Endodermal cell (in vitro differentiated cells): Measurements from ENCODE around the gene RNF224. TPM values are rescaled to one million over a fixed set of nuclear protein-coding genes. Genes with fewer than 3 reads are reported as not detected.

Source experiments
- DNase-seq: peaks from one replicate; pipeline ENCODE4 v3.0.0-alpha.2; 2017
- H3K27ac ChIP-seq: 2 replicates; pipeline ENCODE4 v1.5.1; 2013; ENCODE audit warnings: mild to moderate bottlenecking, low read depth, low read length, moderate library complexity
- H3K27me3 ChIP-seq: 2 replicates; pipeline ENCODE4 v1.6.1; 2013; ENCODE audit warnings: mild to moderate bottlenecking, low read length, moderate library complexity; ENCODE audit not compliant: insufficient read depth, control insufficient read depth, poor library complexity, severe bottlenecking
- H3K36me3 ChIP-seq: 2 replicates; pipeline ENCODE4 v1.7.0; 2013; ENCODE audit warnings: mild to moderate bottlenecking, low read length, moderate library complexity; ENCODE audit not compliant: control insufficient read depth, insufficient read depth
- H3K4me1 ChIP-seq: one replicate; pipeline ENCODE4 v1.7.0; 2013; ENCODE audit warnings: low read length; ENCODE audit not compliant: control insufficient read depth, insufficient read depth
- H3K4me3 ChIP-seq: 2 replicates; pipeline ENCODE4 v1.5.1; 2013; ENCODE audit warnings: mild to moderate bottlenecking, low read length, moderate library complexity
- H3K9ac ChIP-seq: 2 replicates; pipeline ENCODE4 v1.6.1; 2013; ENCODE audit warnings: mild to moderate bottlenecking, low read length, moderate library complexity; ENCODE audit not compliant: poor library complexity, severe bottlenecking; ENCODE audit errors: extremely low read depth
- H3K9me3 ChIP-seq: 2 replicates; pipeline ENCODE4 v1.6.1; 2013; ENCODE audit warnings: mild to moderate bottlenecking, low read length, moderate library complexity; ENCODE audit not compliant: control insufficient read depth
- H3K27ac Mint-ChIP-seq: 2 replicates; pipeline ENCODE4 v1.8.0; 2020; ENCODE audit warnings: mixed read lengths
- H3K27me3 Mint-ChIP-seq: 2 replicates; pipeline ENCODE4 v1.8.0; 2021; ENCODE audit warnings: mild to moderate bottlenecking, mixed read lengths; ENCODE audit not compliant: insufficient read depth
- H3K36me3 Mint-ChIP-seq: 2 replicates; pipeline ENCODE4 v1.8.0; 2020; ENCODE audit warnings: low read depth, mixed read lengths
- H3K4me1 Mint-ChIP-seq: 2 replicates; pipeline ENCODE4 v1.8.0; 2020; ENCODE audit warnings: mixed read lengths
- H3K4me3 Mint-ChIP-seq: 2 replicates; pipeline ENCODE4 v1.8.0; 2020; ENCODE audit warnings: mild to moderate bottlenecking, moderate library complexity, mixed read lengths
- H3K9me3 Mint-ChIP-seq: 2 replicates; pipeline ENCODE4 v1.8.0; 2020; ENCODE audit warnings: mild to moderate bottlenecking, mixed read lengths
- WGBS, 2 experiments: methylation state at CpG; one replicate each; pipeline versions ENCODE4 v1.1.5 to v1.1.7; 2013; ENCODE audit warnings: missing lambda C conversion rate in 2 of 2, mixed read lengths in 1 of 2; ENCODE audit not compliant: insufficient coverage in 1 of 2, insufficient read length in 1 of 2; 5-methylcytosine and 5-hydroxymethylcytosine counted together
- total RNA-seq, 2 donors: library from RNA; stranded (reverse); fragmentation: NEBNext Ultra II Directional in 1 of 2; extraction: Animal tissue kit (Norgen Biotek cat#: 25700) in 1 of 2; gene quantifications; 2 replicates in 1 of 2; 3 replicates in 1 of 2; pipeline ENCODE4 v1.2.1, GENCODE V29; 2021
- TF ChIP-seq, protein P1 (sequence below): fragments of 200-600 bp; sonication (generic); conservative IDR thresholded peaks from 2 replicates; pipeline ENCODE4 v1.5.0; 2021; ENCODE audit warnings: antibody characterized with exemption, mild to moderate bottlenecking

Gene RNF224
- total RNA-seq, 2 donors from 2014 or later, result 0.24 to 0.38 TPM

GRCh38 chr9:137182836-137183235 is 44.5 kb upstream of the RNF224 start:
- peaks cover 12% of the 10 kb centered on the region for H3K4me1 ChIP-seq
- no peak overlapping the region for H3K4me3 ChIP-seq
- Mint-ChIP-seq H3K27me3 (no peaks in the 10 kb centered on the region), H3K27ac (no peak overlapping the region), H3K4me1 (peaks cover 12% of the 10 kb centered on the region), H3K36me3 (peaks cover 22% of the 10 kb centered on the region), H3K9me3 (no peaks in the 10 kb centered on the region), H3K4me3 (no peak overlapping the region)
- no peak for DNase-seq
- H3K27me3 ChIP-seq, result no peaks in the 10 kb centered on the region
- H3K9me3 ChIP-seq, result no peaks in the 10 kb centered on the region
- H3K36me3 ChIP-seq, result peaks cover 19% of the 10 kb centered on the region
- WGBS, 2 experiments, result 90 to 95% methylated on average over 11 to 17 of the region's 17 CpGs
- TF ChIP-seq, protein P1, sequence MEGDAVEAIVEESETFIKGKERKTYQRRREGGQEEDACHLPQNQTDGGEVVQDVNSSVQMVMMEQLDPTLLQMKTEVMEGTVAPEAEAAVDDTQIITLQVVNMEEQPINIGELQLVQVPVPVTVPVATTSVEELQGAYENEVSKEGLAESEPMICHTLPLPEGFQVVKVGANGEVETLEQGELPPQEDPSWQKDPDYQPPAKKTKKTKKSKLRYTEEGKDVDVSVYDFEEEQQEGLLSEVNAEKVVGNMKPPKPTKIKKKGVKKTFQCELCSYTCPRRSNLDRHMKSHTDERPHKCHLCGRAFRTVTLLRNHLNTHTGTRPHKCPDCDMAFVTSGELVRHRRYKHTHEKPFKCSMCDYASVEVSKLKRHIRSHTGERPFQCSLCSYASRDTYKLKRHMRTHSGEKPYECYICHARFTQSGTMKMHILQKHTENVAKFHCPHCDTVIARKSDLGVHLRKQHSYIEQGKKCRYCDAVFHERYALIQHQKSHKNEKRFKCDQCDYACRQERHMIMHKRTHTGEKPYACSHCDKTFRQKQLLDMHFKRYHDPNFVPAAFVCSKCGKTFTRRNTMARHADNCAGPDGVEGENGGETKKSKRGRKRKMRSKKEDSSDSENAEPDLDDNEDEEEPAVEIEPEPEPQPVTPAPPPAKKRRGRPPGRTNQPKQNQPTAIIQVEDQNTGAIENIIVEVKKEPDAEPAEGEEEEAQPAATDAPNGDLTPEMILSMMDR, result no peak
- no peak overlapping the region for H3K27ac ChIP-seq
- no peak overlapping the region for H3K9ac ChIP-seq

DNA sequence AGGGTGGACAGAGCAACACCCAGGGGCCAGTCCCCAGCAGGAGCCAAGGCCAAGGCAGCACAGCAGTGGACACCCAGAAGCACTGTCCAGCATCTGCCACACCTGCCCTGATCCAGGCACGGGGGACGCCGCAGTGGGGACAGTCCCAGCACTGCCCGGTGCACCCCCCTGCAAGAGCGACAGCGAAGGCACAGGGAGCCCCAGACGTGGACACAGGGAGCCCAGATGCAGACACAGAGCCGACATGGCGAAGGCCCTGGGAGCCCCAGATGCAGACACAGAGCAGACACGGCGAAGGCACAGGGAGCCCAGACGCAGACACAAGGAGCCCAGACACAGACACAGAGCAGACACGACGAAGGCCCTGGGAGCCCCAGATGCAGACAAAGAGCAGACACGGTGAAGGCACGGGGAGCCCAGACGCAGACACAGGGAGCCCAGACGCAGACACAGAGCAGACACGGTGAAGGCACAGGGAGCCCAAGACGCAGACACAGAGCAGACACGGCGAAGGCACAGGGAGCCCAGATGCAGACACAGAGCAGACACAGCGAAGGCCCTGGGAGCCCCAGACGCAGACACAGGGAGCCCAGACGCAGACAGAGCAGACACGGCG is 43.2 kb upstream of the RNF224 start:
- Histone ChIP-seq H3K9me3 (no peaks in the 10 kb centered on the region), H3K9ac (no peak overlapping the region), H3K27me3 (no peaks in the 10 kb centered on the region), H3K36me3 (peaks cover 19% of the 10 kb centered on the region), H3K4me1 (peaks cover 12% of the 10 kb centered on the region), H3K4me3 (no peak overlapping the region), H3K27ac (no peak overlapping the region)
- no peaks in the 10 kb centered on the region for H3K27me3 Mint-ChIP-seq
- no peak overlapping the region for H3K27ac Mint-ChIP-seq
- peaks cover 13% of the 10 kb centered on the region for H3K4me1 Mint-ChIP-seq
- H3K9me3 Mint-ChIP-seq, result no peaks in the 10 kb centered on the region
- H3K4me3 Mint-ChIP-seq, result no peak overlapping the region
- H3K36me3 Mint-ChIP-seq, result peaks cover 19% of the 10 kb centered on the region
- TF ChIP-seq, protein P1, result no peak
- DNase-seq, result no peak
- WGBS, 2 experiments, result 94 to 95% methylated on average over 27 of the region's 27 CpGs

GRCh38 chr9:137184881-137185660 is 42.2 kb upstream of the RNF224 start:
- H3K9me3 Mint-ChIP-seq, result no peaks in the 10 kb centered on the region
- TF ChIP-seq, protein P1, result no peak
- peaks cover 16% of the 10 kb centered on the region for H3K36me3 Mint-ChIP-seq
- WGBS, 2 experiments, result 93 to 96% methylated on average over 38 to 48 of the region's 48 CpGs
- H3K27ac ChIP-seq, result no peak overlapping the region
- H3K4me1 Mint-ChIP-seq, result peaks cover 19% of the 10 kb centered on the region
- no peaks in the 10 kb centered on the region for H3K27me3 Mint-ChIP-seq
- no peak overlapping the region for H3K9ac ChIP-seq
- no peak overlapping the region for H3K27ac Mint-ChIP-seq
- no peaks in the 10 kb centered on the region for H3K27me3 ChIP-seq
- no peaks in the 10 kb centered on the region for H3K9me3 ChIP-seq
- peaks cover 22% of the 10 kb centered on the region for H3K36me3 ChIP-seq
- H3K4me3 ChIP-seq, result no peak overlapping the region
- DNase-seq, result no peak
- peaks cover 20% of the 10 kb centered on the region for H3K4me1 ChIP-seq
- no peak overlapping the region for H3K4me3 Mint-ChIP-seq
